NCI-H1105 (cell line): ENCODE measurements around the gene IFT122.

Experiments
- DNase-seq: peaks from one replicate; lab custom pipeline; 2025; lab: John Stamatoyannopoulos, UW

The IFT122 gene

DNA sequence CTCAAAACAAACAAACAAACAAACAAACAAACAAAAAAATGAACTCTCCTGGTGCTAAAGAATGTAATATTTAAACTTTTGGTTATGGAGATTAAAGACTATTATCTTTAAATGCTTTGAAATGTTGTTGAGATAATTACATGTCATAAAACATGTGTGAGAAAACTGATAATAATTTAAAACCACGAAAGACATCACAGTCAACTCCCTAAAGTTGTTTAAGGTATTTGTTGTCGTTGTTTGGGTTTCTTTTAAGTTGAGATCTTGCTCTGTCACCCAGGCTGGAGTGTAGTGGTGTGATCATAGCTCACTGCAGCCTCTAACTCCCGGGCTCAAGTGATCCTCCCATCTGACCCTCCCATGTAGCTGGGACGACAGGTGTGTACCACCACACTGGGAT is 23.6 kb upstream of the IFT122 start:
- no peak for DNase-seq

GRCh38 chr3:129417326-129417725 is 22.7 kb upstream of the IFT122 start:
- DNase-seq, result no peak

DNA sequence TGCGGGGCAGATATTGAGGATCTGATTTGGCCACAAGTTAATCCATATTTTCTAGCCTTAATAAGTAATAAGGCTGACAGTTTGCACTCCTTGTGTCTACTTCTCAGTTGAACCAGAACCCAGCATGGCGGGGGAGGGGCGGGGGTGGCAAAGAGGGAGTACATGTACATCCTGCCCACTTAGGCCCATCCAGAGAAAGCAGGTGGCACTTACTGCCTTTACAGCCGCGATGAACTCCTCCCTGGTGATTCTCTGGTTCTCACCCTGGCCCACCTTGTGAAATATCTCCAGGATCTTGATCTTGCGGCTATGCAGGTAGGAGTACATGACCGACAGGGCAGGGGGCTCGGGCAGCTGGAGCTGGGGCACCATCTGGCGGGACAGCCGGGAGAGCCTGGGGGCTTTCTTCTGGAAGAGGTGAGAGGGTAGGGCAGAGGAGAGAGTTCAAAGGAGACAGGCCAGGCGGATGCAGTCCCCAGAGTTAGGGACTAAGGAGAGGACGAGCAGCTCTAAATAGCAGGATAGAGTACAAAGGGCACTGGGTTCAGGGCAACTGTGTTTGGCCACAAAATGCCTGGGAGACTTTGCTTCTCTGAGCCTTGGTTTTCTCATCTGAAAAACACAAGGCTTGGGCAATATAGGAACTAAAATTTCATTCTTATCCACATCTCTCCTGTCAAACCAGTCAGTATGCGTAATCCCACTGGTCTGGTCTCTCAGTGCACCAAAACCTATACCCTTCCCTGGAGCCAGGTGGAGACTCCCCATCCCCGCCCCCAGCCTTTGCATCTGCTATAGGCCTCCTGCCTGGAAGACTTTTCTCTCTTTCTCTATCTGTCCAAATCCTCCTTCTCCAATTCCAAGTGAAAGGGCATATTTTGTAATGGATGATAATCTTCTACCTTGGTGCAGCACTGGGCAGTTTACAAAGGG is 21.7 kb upstream of the IFT122 start:
- no peak for DNase-seq

DNA sequence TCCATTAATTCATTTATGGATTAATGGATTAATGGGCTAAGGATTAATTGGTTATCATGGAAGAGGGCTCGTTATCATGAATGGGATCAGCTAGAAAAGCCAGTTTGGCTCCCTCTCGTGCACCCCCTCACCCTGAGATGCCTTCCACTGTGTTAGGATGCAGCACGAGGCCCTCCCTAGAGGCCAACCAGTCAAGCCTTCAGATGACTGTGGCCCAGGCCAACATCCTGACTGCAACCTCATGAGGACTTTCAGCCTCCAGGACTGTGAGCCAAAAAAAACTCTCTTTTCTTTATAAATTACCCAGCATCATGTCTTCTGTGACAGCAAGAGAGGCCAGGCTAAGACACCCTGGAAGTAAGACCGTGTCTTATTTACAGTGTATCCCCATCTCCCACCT is 20.5 kb upstream of the IFT122 start:
- DNase-seq, result no peak

GRCh38 chr3:129421236-129421883 is 18.7 kb upstream of the IFT122 start:
- no peak for DNase-seq

DNA sequence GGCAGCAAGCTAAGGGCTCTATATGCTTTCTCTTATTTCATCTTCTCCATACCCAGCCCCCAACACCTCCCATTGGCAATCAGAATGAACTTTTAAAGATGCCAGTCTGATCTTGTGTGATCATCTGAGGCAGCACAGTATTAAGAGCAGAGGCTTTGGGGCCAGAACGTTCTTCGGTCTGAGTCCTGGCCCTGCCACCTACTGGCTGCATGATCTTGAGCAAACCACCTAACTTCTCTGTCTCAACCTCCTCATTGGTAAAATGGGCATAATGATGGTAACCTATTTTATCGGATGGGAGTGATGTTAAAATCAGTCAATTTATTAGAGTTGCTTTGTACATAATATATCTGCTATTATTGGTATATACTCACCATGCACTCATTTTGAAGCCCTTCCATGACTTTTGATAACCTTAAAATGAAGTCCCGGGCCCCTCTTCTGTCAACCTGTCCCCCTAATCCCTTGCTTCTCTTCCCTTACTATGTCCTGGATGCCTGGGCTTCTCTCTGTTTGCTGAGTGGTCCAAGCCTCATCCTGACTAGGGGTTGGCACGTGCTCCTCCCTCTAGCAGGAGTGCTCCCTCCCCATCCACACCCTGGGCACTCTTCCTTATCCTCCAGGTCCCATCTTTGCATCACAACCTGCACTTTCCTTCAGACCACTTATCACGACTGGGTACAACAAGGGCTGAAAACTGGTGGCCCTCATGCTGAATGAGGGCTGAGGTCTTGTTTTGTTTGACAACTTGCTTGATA is 17.9 kb upstream of the IFT122 start:
- DNase-seq, result no peak

DNA sequence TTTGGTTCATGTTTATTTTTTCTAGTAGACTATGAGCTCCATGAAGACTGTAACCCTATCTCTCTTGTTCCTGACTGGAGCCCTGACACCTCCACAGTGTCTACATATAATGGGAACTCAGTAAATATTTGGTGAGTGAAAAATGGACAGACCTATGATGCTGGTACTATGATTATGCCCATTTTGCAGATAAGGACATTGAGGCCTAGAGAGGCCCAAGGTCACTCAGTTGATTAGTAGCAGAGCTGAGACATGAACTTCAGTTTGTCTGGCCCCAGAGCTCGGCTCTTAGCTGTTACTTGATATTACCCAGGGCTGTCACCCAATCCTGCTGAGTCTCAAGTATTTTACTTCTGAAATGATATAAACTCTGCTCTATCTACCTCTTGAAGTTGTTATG is 17.1 kb upstream of the IFT122 start:
- no peak for DNase-seq

GRCh38 chr3:129424185-129424841 is 15.7 kb upstream of the IFT122 start:
- DNase-seq, result no peak

- DNase-seq, result no peak
Observed at GRCh38 chr3:129425213-129425612, 14.8 kb upstream of the IFT122 start.

- no peak for DNase-seq
Observed at GRCh38 chr3:129425619-129426018, 14.4 kb upstream of the IFT122 start.

GRCh38 chr3:129428007-129428375 is 12.0 kb upstream of the IFT122 start:
- no peak for DNase-seq

DNA sequence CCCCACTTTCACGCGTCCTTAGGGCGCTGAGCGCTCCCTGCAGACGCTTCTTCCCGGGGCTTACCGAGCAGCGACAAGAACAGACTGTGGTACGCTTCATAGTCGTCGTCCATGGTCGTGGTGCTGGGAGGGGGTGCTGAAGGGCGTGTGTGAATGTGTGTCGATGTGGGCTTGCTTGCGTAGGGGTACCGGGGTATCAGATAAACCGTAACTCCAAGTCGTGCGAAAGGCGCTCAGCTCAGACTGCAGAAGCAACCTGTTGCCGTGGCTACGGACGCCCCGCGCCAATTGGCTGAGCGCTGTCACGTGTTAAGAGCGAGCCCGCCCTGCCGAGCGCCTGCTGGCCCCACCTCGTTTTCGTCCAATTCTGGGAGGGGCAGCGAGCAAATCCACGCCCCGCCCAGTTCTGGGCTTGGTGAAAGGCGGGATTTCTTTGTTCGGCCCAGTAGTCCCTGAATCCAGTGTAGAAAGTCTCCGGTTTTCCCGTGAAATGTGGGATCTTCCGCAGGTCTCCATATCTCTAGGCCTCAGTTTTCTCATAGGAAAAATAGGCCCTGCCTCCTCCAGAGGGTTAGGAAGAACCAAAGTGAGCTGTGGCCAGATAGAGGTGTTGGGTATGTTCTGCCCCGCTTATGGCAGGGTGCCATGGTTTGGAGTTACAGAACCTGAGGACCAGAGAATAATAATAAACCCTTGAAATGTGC is 11.5 kb upstream of the IFT122 start, which contains the start of gene EFCAB12:
Gene EFCAB12, minus strand, starts transcription at position 261 of the 704 bp plus-strand sequence. Its CDS starts 148 bp downstream, at position 113.
- DNase-seq, result peak; percentile 99

DNA sequence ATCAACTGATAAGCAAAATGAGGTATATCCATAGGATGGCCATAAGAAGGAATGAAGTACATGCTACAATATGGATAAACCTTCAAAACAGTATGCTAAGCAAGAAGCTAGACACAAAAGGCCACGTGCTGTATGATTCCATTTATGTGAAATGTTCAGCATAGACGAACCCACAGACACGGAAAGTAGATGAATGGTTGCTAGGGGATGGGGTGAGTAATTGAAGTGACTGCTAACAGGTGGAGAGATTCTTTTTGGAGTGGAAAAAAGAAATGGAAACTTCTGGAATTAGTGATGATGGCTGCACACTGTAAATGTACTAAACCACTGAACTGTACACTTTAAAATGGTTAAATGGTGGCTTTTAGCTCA is 11.0 kb upstream of the IFT122 start:
- DNase-seq, result peak; percentile 66

DNA sequence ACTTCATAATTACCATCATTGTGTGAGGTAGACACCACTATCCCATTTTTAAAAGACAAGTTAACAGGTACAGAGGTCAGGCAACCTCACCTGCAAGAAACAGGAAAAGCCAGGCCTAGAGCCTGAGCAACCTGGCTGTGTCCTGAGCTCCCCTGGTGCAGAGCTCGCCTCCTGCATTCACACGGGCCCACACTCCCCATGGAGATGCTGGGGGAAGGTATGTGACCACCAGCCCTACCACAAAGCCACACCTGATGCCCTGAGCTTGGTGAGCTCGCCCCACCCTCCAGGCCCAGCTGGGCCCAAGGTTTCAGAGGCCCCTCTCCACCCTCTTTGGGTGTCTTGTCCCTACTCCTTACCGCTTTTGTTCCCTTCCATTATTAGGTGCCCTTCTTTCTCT is 10.4 kb upstream of the IFT122 start:
- DNase-seq, result peak; percentile 11

GRCh38 chr3:129432036-129432435 is 8.0 kb upstream of the IFT122 start:
- no peak for DNase-seq

DNA sequence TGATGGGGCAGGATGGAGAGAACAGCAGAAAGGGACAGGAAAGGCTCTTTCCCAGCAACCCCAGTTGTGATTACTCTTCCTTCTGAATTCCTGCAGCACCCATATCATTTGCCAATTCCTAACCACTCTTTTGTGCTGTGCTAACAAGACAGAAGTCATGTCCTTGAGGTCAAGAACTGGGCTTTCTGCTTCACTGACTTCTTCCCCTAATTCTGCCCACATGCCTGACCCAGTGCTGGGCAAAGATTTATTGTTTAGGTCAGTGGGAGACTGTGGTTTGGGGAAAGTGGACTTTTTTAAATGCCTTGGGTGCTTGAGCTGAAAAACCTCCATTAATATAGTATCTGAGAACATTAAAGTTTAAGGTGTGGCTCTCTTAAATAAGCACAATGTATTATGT is 7.4 kb upstream of the IFT122 start:
- DNase-seq, result no peak

- no peak for DNase-seq
Observed at GRCh38 chr3:129433565-129433964, 6.5 kb upstream of the IFT122 start.

- DNase-seq, result no peak
Observed at GRCh38 chr3:129434140-129434539, 5.9 kb upstream of the IFT122 start.

DNA sequence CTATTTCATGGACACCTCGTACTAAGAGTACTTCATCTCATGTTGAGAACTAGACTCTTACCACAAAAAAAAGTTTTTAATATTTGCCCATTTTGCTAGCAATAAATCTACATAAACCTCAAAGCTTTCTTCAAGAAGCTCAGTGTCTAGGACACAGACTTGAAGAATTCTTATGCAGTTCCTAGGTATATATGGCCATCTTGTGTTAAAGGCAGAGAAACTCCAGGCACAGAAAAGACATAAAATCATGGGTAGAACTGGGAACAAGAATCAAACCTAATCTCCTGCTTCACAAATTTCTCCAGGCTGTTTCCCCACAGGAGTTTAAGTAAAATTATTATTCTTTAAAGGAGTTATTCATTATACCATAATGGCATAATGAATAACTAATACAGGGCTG is 4.7 kb upstream of the IFT122 start:
- no peak for DNase-seq

DNA sequence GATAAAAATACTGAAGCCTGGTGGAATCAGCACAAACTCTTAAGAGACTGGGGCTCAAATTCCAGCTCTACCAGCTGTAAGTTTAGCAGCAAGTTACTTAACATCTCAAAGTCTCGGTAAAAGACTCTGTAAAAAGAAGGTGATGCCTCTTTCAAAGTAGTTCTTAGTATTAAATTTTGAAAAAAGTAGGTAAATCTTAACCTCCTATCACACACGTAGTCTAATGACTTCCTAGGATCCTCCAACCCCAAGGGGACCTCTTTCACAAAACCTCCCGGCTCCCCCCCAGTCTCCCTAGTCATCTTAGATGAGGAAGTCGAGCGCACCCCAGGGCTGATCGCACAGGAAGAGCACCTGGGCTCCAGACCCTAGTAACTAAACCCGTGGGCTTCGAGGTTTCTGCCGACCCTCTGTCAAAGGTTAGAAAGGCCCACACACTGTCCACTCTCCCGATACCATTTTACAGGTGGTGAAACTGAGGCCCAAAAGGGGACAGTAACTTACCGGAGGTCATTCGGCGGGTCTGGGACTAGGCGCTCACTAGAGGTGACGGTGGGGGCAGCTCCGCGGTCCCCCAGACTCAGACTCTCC is 703 bp upstream of the IFT122 start:
- peak; percentile 35 for DNase-seq

GRCh38 chr3:129440618-129441190 is 680 bp downstream of the IFT122 start:
- DNase-seq, result no peak
